GM19193 (cell line): ENCODE results near the gene MPND.
A peak's percentile ranks its signal among the peaks of the same experiment; 100 is the strongest.

Experiments
- POLR2A ChIP-seq: IDR thresholded peaks from 4 replicates; pipeline ENCODE4 v1.6.1; 2011; ENCODE audit not compliant: insufficient read depth, insufficient read length; ENCODE audit errors: extremely low read depth

MPND gene

DNA sequence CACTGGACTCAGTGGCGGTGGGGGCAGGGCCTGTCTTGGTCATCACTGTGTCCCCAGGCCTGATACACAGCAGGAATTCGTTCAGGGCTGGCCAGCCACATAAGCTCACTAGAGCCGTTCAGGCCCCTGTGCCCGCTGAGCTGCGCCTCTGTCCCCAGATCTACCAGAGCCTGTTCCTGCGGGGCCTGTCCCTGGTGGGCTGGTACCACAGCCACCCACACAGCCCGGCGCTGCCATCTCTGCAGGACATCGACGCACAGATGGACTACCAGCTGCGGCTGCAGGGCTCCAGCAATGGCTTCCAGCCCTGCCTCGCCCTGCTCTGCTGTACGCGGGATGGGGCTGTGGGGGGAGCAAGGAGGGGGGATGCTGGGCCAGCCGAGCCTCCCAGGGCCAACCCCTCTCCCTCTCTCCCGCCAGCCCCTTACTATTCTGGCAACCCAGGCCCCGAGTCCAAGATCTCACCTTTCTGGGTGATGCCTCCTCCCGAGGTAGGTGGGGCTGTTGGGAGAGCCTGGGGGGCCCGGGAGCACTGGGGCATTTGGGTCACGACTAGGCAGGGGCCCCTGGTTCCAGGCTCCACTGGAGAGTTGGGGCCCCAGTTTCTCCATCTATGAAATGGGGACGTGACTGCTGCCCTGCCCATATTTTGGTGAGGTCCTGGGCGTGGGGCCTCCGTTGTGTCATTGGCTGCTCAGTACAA lies 13.9 kb downstream of the MPND start:
- TF ChIP-seq POLR2A, result no peak

DNA sequence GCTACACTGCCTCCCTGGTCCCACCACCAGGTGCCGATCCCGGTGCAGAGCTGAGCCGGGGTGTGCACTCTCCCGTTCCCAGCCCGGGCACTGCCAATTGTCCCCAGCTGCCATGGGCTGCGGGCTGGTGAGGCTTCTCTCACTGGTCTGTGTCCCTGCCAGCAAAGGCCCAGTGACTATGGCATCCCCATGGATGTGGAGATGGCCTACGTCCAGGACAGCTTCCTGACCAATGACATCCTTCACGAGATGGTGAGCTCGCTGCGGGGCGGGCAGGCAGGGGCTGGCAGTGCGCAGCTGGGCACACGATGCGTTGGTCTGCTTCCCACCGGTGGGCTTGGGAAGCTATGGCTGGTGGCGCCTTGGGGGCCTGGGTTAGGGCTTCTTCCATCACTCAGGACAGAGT lies 14.6 kb downstream of the MPND start:
- TF ChIP-seq POLR2A, result peak; percentile 36

DNA sequence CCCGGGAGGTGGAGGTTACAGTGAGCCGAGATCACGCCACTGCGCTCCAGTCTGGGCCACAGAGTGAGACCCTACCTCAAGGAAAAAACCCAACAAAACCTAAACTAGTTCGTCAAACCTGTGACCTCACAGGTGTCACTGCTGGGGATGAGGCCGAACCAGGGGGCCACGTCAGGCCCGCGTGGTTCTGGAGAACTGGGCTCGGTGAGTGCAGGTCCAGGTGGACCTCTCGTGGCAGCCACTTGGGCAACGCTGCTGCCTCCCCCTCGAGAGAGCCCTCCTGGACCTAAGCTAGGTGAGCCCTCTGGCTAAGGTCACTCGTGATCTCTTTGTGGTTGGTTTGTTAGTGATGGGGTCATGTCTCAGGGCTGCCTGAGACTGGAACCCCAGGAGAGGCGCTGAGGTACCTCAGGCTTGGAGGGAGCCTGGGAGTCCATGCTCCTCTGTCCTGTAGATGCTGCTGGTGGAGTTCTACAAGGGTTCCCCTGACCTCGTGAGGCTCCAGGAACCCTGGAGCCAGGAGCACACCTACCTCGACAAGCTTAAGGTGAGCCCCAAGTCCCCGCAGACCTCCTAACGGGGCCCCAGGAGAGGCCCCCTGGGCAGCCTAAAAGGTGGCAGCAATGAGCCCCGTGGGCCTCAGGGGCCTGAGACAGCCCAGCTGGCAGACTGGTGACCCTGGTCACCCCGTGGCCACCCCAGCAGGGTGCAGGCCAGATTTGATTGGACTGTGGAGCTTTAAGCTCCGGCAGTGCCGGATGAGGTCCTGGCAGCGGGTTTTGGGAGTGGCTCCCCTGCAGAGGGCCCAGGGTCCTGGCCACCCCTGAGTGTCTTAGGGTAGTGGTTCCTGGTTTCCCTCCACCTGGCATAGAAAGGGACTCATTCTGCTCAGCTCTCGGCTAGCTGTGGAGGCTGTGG lies 15.6 kb downstream of the MPND start:
- no peak for TF ChIP-seq POLR2A

DNA sequence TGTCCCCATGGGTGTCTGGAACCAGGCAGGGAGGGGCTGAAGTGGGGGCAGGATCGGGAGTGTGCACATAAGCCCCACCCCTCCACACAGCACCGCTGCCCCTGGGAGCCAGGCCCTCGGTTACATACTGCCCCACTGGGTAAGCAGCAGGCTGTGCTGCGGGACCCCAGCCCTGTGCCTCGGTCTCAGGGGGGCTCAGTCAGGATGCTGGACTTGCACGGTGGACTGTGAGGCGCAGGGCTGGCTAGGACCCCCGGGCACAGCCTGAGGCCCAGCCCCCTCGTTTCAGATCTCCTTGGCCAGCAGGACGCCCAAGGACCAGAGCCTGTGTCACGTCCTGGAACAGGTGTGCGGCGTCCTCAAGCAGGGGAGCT lies 16.3 kb downstream of the MPND start:
- TF ChIP-seq POLR2A, result no peak

DNA sequence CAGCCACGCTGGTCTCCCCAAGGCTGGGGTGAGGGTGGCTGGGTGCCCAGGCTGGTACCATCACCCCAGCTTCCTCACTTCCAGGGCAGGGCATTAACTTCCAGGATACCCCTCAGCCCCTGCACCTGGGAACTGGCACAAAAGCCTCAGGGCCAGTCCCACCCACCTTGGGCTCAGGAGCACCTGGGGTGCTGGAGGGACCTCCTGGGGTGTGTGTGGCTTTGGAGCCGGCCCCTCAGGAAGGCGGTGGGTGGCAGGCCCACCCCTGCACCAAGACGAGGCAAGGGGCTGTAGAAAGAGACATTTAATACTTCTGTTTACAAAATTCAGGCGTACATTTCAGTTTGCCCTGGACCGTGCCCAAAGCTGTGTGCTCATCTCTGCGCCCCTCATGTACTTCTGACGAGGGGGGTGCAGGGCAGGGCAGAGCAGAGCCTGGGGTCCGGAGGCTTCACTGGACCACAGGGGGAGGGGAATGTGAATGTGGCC lies 16.8 kb downstream of the MPND start:
- no peak for TF ChIP-seq POLR2A

DNA sequence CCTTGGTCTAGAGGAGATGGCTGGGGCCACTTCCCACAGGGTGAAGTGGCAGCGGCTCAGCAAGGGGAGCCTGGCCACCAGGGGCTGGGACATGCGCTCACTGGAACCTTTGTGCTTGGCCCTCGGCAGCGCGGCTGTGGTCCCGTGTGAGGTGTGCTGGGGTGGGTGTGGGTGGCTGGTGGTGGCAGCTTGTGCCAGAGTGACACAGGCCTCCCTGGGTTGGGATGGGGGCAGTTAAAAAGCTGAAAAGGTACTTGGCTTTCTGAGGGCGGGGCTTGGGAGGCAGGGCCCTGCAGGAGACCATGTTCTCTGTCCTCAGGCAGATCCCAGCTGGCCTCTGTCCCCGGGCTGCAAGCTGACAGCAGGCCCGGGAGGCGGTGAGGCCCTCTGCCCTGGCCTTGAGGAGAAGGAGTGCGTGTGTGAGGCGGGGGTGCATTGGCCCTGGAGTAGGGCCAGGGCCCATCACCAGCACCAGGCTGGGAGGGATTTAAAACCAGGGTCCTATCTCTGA lies 17.3 kb downstream of the MPND start:
- peak; percentile 33 for TF ChIP-seq POLR2A

DNA sequence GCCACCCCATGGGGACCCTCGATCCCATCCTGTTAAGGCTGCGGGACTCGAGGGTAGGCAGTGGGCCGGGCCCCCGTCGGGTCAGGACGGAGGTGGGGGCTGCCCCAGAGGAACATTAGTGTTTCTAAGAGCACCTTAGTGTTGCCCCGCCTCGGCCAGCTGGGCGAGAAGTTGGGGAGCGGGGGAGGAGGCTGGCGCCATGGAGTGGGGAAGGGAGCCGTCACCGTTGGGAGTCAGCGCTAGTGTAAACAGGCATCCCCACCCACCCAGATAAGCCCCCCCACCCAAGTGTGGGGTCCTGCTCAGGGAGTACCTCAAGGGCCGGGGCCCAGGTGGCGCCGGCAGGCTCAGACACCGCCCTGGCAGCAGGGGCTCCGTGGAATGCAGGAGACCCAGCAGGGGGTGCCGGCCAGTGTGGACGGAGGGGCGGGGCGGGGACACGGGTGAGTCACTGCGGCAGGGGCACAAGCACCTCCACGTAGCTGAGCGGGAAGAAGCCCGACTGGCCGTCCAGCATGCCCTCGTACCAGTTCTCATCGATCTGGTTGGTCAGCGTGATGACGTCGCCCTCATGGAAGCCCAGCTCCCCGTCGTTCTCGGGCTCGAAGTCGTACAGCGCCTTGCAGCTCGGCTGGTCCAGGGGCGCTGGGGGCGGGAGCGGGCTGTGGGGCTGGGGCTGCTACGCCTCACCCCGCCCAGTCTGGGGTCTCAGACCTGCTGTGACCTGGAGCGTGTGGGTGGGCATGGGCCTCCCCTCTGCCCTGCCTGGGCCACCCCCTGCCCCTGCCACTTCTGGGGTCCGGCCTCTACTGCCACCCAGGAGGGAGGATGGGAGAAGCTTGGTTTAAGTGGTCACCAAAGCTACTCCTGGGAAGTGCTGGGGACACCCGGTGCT lies 18.0 kb downstream of the MPND start:
- no peak for TF ChIP-seq POLR2A

DNA sequence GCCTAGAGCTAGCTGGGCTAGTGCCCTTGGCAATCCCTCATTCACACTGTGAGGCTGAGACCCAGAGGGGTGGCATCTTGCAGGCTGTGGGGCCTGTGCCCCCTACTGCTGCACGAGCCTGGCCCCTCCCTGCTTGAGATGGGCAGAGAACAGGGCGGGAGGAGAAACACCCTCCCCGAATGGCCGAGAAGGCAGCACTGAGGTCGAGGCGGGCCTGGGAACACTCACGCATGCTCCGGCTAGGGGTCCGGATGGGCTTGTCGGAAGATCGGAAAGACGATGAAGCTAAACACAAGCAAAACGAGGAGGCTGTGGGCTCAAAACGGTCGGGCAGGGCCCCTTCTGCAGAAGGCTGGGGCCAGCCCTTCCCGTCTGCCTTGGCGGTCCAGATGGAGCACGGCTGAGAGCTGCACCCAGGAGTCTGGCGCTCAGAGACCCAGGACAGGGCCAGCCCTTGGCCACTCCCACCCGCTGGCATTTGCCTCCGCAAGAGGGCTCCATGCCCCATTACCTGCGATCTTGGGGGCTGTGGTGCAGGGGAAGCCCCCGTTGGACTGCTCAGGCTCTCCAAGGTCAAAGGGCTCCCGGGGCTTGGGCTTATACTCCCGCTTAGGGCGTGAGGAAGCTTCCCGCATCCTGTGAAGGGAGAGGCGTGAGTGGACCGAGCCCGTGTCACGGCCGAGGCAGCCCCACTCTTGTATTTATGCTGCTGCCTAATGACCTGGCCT lies 18.9 kb downstream of the MPND start:
- no peak for TF ChIP-seq POLR2A

DNA sequence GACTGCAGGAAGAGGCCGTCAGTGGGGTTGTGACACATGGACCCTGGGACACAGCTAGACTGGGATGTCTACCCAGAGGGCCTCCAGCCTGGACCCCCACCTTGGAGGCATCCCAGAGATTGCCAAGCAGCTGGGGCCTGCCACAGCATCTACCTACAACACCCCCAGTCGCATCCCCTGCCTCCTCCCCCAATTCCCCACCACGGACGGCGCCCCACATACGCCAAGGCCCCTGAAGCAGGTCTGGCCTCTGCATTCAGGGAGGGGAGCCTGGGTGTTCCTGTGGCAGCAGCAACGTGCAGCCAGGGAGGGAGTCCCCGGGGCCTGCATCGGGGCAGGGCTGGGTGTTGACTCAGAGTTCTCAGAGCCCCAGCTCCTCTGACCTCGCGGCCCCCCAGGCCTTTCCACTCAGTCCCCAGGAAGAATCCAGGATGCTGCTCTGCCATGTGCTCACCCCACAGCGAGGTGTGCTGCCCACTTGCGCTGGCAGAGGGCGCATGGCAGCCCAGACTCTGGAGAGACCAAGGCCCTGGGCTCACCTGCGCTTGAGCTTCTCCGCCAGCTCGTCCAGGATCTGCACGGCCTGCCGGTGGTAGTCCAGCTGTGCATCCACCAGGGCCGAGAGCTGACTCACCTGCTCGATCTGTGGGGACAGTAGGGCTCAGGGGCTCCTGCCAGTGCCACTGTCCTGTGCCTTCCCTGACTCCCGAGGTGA lies 19.6 kb downstream of the MPND start:
- no peak for TF ChIP-seq POLR2A

DNA sequence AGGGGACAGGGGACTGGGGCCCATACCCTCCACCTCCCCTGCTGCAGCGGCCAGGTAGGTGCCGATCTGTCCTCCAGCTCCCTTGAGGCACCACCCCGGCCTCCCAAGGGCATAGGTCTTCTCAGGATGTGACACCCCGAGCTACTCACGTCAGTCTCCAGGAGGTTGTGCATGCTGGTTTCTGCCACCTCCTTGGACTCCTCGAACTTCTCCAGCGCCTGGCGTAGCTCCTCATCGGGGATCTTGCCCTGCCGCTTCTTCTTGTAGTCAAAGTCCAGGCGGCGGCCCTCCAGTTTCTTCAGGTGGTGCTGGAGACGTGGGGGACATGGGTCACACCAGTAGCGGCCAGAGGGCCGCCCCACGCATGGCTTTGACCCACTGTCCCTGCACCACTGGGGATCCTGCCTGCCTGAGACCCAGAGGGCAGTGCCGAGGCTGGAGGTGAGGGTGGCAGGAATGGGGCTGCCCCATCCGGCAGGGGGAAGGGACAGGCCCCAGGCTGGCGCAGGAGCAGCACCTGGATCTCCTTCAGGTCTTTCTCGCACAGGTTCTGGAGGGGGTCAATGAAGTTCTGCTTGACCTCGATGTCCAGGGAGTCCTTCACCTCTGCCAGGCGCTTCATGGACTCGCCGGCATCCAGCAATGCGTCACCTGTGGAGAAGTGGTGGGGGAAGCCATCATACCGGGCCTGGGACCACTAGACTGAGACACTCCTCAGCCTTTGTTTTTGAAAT lies 20.4 kb downstream of the MPND start:
- TF ChIP-seq POLR2A, result no peak

DNA sequence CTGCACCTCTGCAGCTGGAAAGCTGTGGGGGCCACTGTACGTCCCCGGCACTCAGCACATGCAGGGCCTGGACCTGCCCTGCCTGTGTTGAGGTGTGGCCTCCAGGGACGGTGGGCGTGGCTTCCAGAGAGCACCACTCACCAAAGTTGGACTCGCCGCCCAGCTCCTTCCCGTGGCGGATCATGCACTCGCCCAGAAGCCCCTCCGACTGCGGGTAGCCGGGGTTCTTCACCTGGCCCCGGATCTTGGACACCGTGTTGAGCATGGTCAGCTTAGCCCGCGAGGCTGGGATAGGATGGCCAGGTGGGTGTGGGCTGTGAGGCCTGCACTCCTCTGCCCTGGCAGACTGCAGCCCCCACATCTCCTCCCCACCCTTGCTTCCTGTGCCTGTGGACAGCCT lies 22.0 kb downstream of the MPND start:
- TF ChIP-seq POLR2A, result no peak

DNA sequence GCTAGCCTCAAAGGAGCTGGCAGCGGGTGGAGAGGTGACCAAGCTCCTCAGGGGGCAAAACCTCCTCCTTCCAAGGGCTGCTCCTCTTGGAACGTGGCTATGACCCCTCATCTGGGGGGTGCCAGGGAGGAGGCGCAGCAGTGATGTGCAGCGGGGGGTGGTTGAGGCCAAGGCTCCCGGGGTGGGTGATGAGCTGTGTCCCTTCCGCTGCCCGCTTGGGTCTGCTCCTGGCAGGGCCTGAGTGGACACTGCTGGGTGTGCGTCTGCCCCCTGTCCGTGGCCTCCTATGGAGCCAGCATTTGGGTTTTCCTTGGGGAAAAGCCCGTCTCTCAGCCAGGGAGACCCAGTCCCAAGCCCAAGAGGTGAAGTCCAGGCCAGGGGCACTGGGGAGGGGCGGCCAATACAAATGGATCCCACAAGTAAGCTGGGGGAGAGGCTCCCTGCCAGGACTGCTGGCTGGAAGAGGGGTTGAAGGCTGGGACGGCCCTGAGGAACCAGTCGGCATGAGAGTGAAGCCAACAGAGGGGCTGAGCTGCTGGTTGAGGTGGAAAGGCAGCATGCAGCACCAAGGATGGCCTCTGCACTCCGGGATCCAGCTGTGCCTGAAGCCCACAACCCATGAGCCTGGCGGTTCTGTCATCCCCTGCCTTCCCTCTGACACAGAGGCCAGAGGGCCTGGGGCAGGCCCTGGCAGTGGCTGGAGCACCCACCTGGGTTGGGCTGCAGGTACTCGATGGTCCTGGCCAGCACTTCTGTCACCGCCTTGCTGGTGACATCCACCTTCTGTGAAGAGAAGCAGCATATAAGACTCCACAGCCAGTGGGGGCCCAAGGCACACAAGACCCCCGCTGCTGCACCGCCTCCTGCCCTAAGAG lies 22.7 kb downstream of the MPND start:
- no peak for TF ChIP-seq POLR2A

DNA sequence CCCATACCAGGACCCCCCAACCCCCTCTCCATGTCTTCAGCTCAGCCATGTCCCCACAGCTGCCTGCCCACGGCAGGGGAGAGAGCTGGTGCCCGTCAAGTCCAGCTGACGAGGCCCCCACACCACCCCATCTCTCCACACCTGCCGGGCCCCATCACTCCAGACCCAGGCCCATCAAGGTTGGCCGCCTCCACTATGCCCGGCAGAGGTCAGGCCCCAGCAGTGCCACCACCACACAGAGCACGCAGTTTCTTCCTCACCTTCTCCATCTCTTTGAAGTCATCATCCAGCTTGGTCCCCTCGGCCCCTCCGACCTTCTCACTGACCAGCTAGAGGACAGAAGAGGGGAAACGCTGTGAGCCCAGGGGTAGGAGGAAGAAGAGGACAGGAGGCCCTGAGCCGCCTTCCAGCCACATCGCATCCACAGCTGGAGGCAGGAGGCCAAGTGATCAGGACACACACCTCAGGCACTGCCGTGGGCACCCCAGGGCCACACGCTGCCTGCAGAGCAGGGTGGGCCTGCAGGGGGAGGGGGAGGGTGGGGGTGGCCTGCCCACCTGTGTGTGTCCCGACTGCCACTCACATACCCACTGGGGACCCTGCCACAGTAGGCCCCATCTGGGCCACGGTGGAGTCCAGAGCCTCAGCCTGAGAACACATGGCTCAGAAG lies 23.4 kb downstream of the MPND start:
- TF ChIP-seq POLR2A, result no peak
